RCC 7860 (cell line): ENCODE data around the gene CEP131.

Source experiments
- DNase-seq: peaks from one replicate; pipeline ENCODE4 v3.0.0-alpha.2; 2015; ENCODE audit warnings: low spot score
- FAIRE-seq: peaks from 2 replicates; lab custom pipeline; 2012; peaks lifted over from hg19 to GRCh38; lab: Jason Lieb, UNC

The CEP131 gene

DNA sequence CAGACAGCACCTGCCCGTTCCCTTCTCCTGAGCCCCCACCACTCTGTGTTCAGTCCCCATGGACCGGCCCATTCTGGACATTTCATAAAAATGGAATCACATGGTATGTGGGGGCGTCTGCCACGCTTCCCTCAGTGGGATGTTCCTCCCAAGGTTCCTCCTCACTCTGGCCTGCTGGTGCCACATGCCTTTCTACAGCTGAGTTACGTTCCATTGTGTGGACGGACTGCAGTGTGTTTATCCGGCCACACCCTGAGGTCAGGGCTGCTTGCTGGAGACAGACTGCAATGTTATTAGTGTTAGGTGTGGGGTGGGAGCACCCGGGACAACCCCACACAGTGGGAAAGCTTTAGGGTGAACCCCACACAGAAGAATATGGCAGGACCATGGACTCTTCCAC is 50.8 kb downstream of the CEP131 start:
- DNase-seq: no peak
- FAIRE-seq: no peak

DNA sequence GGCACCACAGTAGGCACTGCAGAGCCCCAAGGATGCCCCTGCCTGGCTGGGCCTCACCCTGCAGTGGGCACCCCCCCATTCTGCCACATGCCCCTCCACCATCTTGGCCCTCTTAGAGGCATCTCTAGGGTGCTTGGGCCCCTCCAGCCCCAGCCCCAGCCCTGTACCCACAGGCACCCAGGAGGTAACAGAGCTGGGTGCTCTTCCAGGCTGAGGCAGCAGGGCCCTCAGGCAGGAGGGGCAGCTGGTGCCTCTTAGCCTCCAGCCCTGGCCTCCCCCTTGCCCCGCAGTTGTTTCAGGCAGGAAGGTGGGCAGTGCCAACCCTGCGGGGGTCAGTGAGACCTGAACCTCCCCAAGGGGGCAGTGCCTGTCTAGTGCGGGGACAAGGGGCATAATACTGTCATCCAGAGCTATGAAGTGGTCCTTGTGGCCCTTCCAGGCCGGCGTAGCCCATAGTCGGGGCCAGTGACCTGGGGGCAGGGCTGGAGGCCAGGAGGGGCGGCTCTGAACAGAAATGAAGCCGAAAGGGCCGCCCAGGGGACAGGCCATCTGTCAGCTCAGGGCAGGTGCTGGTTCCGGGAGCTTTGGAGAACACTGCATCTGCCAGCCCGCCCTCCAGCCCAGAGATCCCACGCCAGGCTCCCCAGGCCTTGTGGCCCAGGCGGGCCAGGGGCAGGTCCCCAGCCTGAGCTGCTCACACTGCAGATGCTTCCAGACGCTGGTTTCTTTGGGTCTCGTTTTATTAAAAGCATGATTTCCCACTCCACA is 51.9 kb downstream of the CEP131 start:
- FAIRE-seq (no peak), DNase-seq (no peak)

DNA sequence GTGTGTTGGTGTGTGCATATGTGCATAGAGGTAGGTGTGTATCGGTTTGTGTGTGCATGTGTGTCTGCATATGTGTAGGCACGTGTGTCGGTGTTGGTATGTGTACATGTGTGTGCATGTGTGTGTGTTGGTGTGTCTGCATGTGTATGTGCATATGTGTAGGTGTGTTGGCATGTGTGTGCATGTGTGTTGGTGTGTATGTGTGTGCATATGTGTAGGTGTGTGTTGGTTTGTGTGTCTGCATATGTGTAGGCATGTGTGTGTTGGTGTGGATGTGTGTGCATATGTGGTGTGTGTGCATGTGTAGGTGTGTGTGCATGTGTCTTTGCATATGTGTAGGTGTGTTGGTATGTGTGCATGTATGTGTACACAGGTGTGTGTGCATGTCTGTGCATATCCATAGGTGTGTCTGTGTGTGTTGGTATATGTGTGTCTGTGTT is 52.9 kb downstream of the CEP131 start:
- FAIRE-seq: no peak
- no peak for DNase-seq

DNA sequence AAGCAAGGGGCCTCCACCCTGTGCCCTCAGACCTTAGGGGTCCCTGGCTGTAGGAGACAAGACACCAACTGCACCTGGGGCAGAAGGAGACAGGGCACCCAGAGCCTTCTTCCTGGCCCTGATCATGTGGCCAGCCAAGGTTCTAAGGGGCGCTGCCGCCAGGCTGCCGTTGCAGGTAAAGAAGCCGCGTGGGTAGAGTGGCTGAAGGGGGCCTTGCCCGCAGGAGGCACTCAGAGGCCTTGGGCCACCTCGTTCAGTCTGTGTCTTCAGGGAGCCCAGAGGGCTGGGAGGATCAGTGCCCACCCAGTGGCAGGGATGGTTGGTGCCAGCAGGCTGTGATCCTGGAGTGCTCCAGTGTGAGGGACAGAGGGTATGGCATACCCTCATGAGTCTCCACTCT is 55.1 kb downstream of the CEP131 start:
- DNase-seq: no peak
- no peak for FAIRE-seq

DNA sequence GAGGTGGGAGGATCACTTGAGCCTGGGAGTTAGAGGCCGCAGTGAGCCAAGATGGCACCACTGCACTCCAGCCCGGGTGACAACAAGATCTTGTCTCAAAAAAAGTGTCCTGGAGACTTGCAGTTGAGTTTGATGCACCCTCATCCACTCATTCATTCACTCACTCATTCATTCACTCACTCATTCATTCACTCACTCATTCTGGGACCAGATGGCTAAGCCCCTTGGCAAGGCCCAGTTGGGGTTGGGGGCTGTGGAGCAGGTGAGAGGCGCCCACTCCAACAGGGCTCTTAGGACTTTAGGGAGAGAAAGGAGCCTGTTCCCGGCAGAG is 55.6 kb downstream of the CEP131 start:
- FAIRE-seq: no peak

DNA sequence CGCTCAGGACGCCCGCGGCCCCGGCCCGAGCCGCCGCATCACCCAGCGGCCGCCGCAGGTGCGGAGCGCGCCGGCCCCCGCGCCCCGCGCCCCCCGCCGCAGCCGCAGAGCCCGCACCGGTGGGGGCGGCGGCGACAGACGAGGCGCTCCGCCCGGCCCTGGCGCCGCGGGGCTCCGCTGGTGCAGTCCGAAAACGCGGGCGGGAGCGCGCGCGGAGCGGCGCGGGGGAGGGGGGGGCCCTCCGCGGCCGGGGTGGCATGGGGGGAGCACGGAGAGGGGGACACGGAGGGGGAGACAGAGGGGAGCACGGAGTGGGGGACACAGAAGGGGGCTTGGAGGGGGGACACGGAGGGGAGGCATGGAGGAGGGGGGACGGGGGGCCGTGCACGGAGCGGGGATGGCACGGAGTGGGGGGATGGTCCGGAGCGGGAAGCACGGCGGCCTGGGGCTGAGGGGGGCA is 56.7 kb downstream of the CEP131 start, which contains the start of gene AATK:
Gene AATK, minus strand, starts transcription at position 189 of the 460 bp plus-strand sequence. CDS start 229 bp downstream, outside the sequence.
- no peak for FAIRE-seq
- no peak for DNase-seq

More for the DNA sequence above, 55.6 kb downstream of the CEP131 start:
- no peak for DNase-seq

DNA sequence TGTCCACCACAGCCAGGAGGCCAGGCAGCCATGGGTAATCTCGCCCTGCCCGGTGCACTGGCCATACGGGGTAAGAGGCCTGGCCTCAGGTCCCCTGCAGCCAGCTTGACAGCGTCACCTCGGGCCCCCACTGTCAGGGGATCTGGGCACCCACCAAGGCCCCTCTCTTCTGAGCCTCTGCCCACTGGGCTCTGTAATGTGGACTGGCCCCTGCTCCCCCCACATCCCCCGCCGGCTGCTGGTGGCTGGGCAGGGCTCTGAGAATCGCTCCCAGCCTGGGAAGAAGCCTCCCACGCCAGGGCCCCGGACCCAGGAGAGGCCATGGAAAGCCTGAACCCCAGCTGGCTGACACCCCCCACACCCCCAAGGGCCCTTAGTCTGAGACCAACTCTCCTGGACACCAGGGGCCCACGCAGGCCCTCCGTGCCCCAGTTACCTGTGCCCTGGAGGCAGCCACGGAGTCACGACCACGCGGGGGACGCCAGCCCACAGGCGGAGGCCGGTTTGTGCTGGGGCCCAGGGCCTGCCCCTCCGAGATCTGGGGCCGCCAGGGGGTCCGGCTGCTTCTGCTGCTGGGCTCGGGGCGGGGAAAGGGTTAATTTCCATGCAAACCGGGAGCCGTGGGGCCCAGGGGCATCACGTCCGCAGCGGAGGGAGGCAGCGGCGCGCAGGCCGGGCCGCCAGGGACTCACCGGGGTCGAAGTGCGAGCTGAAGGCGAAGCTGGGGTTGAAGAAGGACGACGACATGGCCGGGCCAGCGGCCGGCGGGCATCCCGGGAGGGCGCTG is 57.3 kb downstream of the CEP131 start, which contains the start of gene PVALEF:
Gene PVALEF, plus strand, starts transcription at position 262 of the 787 bp plus-strand sequence. CDS start 15,720 bp downstream, outside the sequence.
- no peak for FAIRE-seq
- DNase-seq: no peak

DNA sequence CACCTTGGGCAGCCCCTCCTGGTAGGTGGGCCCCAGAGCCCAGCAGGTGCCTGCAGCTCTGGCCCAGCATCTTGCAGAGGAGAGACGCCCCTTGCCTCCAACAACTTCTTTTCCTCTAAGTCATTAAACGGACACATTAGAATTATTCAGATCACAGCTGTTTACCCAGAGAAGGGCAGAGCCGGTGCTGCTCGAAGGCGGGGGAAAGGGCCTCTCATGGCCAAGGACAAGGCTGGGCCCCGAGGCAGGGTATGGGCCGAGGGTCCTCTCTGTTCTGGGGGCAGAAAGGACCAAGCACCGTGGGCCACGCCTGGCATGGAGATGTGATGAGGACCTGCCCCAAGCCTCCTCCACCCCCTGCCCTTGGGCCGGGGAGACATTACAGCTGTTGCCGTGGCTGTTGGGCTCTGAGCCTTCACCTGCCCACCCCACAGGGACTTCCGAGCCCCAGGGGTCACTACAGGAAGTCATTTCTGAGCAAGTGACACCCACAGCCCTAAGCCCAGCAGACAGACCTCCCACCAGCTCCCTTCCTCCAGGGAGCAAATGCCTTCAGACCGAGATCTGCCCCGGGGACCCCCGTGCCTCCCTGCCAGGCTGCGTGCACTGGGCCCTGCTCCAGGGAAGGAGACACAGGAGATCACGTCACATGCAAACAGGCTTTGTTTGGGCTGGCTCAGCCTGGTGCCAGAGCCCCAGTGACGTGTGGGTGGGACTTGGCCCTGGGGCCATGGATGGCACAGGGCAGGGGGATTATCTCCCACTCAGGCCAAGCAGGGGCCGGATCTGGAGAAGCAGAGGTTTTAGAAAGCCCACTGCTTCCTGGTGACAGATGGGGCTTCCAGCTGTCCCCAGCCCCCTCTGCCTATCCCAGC is 58.2 kb downstream of the CEP131 start:
- no peak for FAIRE-seq
- no peak for DNase-seq

DNA sequence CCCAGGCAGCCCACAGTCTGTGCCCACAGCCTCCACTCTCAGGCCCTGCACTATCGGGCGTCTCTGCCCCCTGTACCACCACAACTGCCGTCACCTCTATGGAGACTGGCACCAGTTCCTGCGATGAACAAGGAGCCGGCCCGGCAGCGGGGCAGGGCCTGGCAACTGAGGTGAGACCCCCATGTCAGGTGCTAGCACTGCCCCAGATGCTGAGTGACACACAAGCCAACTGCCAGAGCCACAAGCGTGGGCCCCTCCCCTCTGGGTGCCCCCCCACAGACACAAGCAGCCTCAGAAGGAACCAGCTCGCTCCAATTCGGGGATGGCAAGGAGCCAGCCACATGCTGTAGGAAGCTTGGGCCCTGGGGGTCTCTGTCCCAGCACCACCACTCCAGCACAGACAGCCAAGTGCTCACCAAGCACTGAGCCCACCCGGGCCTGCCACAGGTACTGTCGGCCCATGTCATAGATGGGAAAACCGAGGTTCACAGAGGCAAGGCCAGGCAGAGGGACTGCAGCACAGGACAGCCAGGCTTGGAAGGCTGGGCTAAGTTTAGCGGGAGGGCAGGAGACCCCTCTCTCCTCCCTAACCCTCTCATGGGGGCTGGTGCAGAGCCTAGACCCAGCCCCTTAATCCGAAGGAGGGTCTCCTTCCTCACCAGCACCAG is 58.9 kb downstream of the CEP131 start:
- DNase-seq: no peak
- FAIRE-seq: no peak

DNA sequence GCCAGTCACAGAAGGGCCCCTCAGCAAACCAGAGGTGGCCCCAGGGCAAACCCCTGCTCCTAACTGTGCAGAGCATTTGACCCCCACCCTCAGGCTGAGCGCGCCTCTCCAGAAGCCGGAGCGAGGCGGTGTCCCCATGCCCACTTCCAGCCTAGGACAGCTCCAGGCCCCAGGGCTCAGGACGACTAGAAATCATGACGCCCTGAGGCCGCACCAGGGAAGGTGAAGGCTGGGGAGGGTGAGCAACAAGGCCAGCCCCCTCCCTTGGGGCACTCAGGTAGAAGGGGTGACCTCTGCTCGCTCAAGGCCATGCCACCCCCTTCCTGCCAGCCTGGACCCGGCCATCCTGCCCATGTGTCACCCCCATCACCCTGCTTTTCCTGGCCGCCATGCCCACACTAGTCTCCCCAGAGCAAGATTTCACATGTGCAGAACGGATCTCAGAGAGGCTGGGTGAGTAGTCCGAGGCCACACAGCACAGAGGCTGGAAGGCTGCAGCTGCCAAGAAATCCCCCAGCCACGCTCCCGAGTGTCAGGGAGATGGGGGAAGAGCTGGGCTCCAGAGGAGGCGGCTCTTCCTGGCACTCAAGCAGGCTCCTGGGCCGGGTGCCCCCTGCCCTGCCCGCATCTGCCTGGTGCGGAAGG is 59.6 kb downstream of the CEP131 start:
- FAIRE-seq: no peak
- no peak for DNase-seq

DNA sequence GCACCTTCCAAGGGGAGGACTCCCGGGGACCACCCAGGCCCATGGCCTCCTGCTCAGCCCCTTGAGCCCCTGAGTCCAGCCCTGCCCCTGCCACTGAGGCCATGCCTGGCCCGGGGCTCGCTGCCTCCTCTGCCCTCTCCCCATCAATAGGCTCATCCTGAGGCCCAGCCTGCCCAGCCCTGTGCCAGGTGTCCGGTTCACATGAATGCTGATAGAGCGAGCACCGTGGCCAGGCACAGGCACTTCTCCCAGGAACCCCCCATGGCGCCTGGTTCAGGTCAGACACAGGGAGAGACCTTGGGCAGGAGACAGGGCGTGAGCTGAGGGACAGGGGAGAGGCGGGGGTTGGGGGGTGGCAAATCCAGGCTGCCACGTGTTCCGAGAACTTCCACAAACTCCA is 60.3 kb downstream of the CEP131 start:
- DNase-seq: no peak
- no peak for FAIRE-seq

DNA sequence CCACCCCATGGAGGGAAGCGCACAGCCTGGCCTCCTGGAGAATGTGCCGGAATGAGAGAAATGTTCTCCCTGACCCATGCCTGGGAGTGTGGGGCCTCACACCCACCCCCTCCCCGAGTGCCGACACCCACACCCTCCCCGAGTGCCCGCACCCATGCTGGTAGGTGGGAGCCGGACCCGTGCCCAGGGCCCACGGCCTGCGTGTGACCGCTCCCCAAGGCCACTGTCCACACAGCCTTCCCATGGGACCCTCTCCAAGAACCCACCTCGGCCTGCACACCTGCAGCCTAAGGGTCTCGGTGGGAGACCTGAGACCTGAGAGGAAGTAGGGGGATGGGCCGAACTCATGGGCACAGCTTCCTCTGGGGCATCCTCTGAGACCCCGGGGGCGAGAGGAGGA is 60.8 kb downstream of the CEP131 start:
- FAIRE-seq (no peak), DNase-seq (no peak)

DNA sequence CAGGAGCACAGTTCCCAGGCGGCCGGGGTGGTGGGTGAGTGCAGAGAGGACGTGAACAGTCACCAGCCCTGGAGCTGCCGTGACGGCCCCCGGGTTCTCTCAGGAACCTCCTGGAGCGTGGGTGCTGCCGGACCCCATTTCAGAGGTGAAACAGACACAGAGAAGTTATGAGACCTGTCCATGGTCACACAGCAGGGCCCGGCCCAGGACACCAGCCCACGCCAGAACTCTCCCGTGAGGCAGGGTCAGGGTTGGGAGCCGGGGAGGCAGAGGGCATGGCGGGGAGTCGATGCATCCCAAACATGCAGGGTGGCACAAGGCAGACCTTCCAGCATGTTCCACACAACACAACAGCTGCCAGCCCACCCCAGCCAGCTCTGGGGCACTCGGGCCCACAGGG is 61.2 kb downstream of the CEP131 start:
- no peak for FAIRE-seq
- no peak for DNase-seq

DNA sequence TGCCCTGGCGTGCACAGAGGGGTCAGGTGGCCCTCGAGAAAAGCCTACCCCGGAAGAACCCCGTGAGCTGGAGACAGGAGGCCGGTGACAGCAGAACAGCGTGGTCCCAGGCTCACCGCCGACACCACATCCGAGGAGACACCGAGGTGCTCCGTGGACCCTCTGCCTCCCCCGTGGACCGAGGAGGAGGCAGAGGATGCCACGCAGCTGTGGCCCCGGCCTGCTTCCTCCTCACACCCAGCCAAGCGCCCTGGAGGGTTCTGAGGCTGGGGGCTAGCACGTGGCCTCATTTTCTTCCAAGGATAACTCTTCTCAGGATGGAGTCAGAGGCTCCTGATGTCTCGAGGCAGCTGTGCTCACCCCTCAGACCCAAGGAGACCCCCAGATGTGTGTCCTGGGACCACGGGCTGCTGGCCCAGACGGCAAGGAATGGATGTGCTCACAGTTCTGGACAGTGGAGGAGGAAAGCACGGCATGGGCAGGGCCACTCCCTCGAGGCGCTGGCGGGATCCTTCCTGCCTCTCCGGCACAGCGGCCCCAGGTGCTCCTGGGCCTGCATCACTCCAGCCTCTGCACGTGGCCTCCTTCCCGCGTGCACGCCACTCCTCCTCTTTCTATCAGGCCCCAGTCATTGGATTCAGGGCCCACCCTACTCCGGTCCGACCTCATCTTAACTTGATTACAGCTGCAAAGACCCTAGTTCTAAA is 61.9 kb downstream of the CEP131 start:
- no peak for FAIRE-seq
- DNase-seq: no peak

DNA sequence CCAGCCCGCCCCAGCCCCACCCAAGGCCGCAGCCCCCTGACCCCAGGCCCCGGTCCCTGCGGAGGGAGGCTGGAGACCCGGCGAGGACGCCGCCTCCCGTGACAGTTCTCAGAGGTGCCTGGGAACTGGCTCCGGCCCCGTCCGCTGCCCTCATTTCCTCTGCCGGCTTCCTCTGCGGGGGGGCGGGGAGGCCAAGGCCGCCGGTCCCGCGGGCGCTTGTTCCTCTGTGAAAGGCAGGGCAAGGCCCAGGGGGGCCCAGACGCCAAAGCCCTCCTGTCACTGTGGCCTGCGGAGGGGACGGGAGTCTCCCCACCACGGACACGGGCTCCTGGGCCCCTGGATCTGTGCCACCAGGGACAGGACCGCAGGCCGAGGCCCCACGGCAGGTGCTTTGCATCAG is 62.5 kb downstream of the CEP131 start:
- DNase-seq: no peak
- FAIRE-seq: no peak

DNA sequence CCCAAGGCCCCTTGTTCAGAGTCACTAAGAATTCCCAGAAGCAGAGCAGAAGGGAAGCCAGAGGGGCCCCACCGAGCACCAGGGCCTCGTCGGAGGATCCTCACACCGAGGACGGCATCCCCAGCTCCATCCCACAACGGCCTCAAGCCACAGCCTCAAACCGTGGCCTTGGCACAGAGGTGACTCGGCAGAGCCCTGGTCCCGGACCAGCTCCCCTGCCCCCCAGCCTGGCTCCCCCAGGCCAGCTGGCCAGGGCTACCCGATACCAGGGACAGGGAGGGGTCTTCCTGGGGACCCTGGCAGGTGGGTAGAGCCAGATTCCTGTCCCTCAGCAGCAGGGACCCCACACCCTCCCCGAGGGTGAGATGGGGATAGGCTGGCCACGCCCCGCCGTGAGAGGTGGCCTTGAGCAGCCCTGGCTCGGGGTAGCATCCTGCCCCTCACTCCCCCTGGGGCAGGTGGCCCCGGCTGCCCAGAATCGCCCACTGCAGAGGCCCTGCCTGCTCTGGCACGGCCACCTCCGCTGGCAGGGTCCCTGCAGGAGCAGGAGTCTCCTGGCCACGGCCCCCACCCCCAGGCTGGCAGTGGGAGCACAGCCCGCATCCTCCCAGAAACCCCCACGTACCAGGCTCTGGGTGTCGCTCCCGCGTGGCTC is 63.0 kb downstream of the CEP131 start:
- FAIRE-seq (no peak), DNase-seq (no peak)

DNA sequence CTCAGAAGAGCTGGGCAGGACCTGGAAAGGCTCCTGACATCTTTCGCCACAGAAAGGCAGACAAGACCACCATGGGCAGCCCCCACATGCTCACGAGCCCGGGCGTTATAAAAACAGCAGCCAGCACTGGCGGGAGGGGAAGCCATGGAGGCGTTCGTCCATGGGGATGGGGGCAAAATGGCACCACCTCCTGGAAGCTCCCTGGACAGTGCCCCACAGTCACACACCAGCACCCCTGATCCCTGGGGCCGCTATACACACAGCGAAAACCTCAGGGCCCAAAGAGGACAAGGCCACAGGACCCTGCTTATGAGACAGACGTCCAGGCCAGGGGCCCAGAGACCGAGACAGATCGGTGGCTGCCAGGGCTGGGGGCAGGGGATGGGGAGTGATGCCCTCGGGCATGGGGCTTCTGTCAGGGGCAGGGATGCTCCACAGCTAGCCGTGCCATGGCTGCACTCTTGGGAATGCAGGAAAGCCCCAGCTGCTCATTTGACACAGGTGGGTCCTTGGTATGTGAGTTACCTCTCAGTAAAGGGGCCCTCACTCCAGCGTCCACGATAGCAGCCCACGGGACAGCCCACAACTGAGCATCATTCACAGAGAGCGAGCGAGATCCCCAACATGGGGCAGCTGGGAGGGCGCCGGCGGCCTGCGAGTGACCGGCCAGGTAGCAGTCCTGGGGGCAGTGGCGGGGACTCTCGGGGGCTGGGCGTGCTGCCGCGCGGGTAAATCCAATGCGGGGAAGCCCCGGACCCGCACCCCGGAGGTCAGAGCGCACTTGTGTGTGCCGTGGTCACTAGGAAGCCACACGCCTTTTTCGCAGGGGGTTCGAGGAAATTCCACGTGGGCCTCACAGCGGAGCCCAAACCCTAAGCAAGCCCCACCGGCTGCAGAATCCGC is 63.8 kb downstream of the CEP131 start:
- DNase-seq (no peak), FAIRE-seq (no peak)
